GM19099 (cell line): Measurements from ENCODE around the gene NOL4L.

Source experiments
- POLR2A ChIP-seq: IDR thresholded peaks from 3 replicates; pipeline ENCODE4 v1.6.1; 2011; ENCODE audit warnings: low read depth; ENCODE audit not compliant: insufficient read length; ENCODE audit errors: extremely low read depth

NOL4L gene

GRCh38 chr20:32589769-32590168 is 4.6 kb upstream of the NOL4L start:
- TF ChIP-seq POLR2A: no peak

GRCh38 chr20:32589256-32589655 is 4.1 kb upstream of the NOL4L start:
- no peak for TF ChIP-seq POLR2A

GRCh38 chr20:32588040-32588439 is 2.9 kb upstream of the NOL4L start:
- TF ChIP-seq POLR2A: no peak

GRCh38 chr20:32586291-32586690 is 1.2 kb upstream of the NOL4L start:
- TF ChIP-seq POLR2A: no peak

GRCh38 chr20:32585586-32586127 is 524 bp upstream of the NOL4L start:
- no peak for TF ChIP-seq POLR2A

GRCh38 chr20:32583581-32584070 is 1.5 kb downstream of the NOL4L start:
- no peak for TF ChIP-seq POLR2A

- TF ChIP-seq POLR2A: no peak
Observed at GRCh38 chr20:32582659-32583580, 2.2 kb downstream of the NOL4L start.

- no peak for TF ChIP-seq POLR2A
Observed at GRCh38 chr20:32581839-32582658, 3.1 kb downstream of the NOL4L start.

GRCh38 chr20:32580970-32581838 is 3.9 kb downstream of the NOL4L start:
- no peak for TF ChIP-seq POLR2A

GRCh38 chr20:32580219-32580969 is 4.7 kb downstream of the NOL4L start:
- TF ChIP-seq POLR2A: no peak

GRCh38 chr20:32578840-32579390 is 6.2 kb downstream of the NOL4L start:
- TF ChIP-seq POLR2A: no peak

- no peak for TF ChIP-seq POLR2A
Observed at GRCh38 chr20:32577657-32578056, 7.5 kb downstream of the NOL4L start.

- TF ChIP-seq POLR2A: no peak
Observed at GRCh38 chr20:32577023-32577422, 8.1 kb downstream of the NOL4L start.
